Loucy (cell line): ENCODE measurements around the gene ACOXL.

Source experiments
- H2AFZ ChIP-seq: fragments of 200-600 bp; sonication (generic); 2 replicates; pipeline ENCODE4 v1.6.0; 2016; ENCODE audit warnings: antibody characterized with exemption, mild to moderate bottlenecking, low read length, moderate library complexity
- H3F3A ChIP-seq: fragments of 200-600 bp; 2 replicates; pipeline ENCODE4 v1.6.0; 2016; ENCODE audit warnings: antibody characterized with exemption, low read depth, mild to moderate bottlenecking
- H3K27me3 ChIP-seq: fragments of 200-600 bp; sonication (generic); 2 replicates; pipeline ENCODE4 v1.6.1; 2014; ENCODE audit warnings: low read length, mild to moderate bottlenecking; ENCODE audit not compliant: insufficient read depth, poor library complexity, severe bottlenecking
- H3K36me3 ChIP-seq: fragments of 200-600 bp; sonication (generic); 2 replicates; pipeline ENCODE4 v1.6.1; 2016; ENCODE audit warnings: low read length; ENCODE audit not compliant: insufficient read depth
- H3K4me1 ChIP-seq: fragments of 200-600 bp; sonication (generic); 2 replicates; pipeline ENCODE4 v1.5.1; 2014; ENCODE audit warnings: low read length, mild to moderate bottlenecking; ENCODE audit not compliant: insufficient read depth, poor library complexity, severe bottlenecking
- H3K4me2 ChIP-seq: fragments of 200-600 bp; sonication (generic); 2 replicates; pipeline ENCODE4 v1.6.0; 2014; ENCODE audit warnings: antibody characterized with exemption, low read length, low read depth, mild to moderate bottlenecking; ENCODE audit not compliant: poor library complexity, severe bottlenecking
- H3K4me3 ChIP-seq: fragments of 200-600 bp; sonication (generic); 2 replicates; pipeline ENCODE4 v1.5.1; 2014; ENCODE audit warnings: low read length, mild to moderate bottlenecking, mixed read lengths; ENCODE audit not compliant: poor library complexity, severe bottlenecking
- H3K79me2 ChIP-seq: fragments of 200-600 bp; sonication (generic); 2 replicates; pipeline ENCODE4 v1.6.1; 2014; ENCODE audit warnings: low read length; ENCODE audit not compliant: insufficient read depth
- H3K9ac ChIP-seq: fragments of 200-600 bp; sonication (generic); 2 replicates; pipeline ENCODE4 v1.6.0; 2014; ENCODE audit warnings: mild to moderate bottlenecking, low read depth, low read length, moderate library complexity; ENCODE audit not compliant: poor library complexity, severe bottlenecking
- H3K9me2 ChIP-seq: fragments of 200-600 bp; sonication (generic); replicated peaks from 2 replicates; pipeline ENCODE4 v1.6.1; 2016; ENCODE audit warnings: low read depth, low read length, mixed read lengths
- H3K9me3 ChIP-seq: fragments of 200-600 bp; sonication (generic); 2 replicates; pipeline ENCODE4 v1.6.1; 2014; ENCODE audit warnings: mild to moderate bottlenecking, antibody characterized with exemption, low read length, low read depth; ENCODE audit not compliant: insufficient read depth
- H4K20me1 ChIP-seq: fragments of 200-600 bp; sonication (generic); 2 replicates; pipeline ENCODE4 v1.6.0; 2014; ENCODE audit warnings: antibody characterized with exemption, low read length, mild to moderate bottlenecking; ENCODE audit not compliant: insufficient read depth, poor library complexity, severe bottlenecking
- CTCF ChIP-seq: fragments of 200-600 bp; sonication (generic); conservative IDR thresholded peaks from 2 replicates; pipeline ENCODE4 v1.5.1; 2014; ENCODE audit warnings: mild to moderate bottlenecking, antibody characterized with exemption, low read length
- EZH2phosphoT487 ChIP-seq: fragments of 200-600 bp; IDR thresholded peaks from 2 replicates; pipeline ENCODE4 v1.6.1; 2018; ENCODE audit warnings: antibody characterized with exemption, mild to moderate bottlenecking, moderate library complexity, borderline replicate concordance

ACOXL gene

DNA sequence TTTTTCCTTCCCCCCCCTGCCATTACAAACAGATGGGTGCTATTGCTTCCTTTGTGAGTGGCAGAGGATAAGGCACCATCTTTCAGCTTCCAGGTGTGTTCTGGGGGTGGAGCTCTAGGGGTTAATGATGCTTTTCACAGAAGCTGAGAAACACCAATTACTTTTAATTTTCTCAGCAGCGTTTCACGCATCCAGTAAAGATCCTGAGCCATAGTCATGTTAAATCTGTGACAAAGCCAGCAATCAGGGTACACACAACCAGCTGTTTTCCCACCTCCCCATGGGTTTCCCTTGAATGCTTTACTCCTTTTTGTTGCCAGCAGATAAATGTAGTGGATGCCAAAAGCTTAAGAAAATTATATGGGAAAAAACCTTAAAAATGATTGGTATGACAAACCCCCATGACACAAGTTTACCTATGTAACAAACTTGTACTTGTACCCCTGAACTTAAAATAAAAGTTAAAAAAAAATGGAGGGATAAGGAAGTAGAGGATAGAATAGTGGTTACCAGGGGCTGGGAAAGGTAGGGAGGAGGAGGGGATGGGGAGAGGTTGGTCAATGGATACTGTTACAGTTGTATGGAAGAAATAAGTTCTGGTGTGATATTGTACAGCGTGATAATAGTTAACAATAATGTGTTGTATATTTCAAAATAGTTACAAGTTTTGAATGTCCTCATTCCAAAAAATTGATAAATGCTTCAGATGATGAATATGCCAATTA, 70.0 kb downstream of the ACOXL start:
- H4K20me1 ChIP-seq: no peaks in the 10 kb centered on the region
- H2AFZ ChIP-seq: no peak overlapping the region
- no peaks in the 10 kb centered on the region for H3K79me2 ChIP-seq
- no peak overlapping the region for H3K9ac ChIP-seq
- TF ChIP-seq EZH2phosphoT487 (no peak), CTCF (no peak)
- H3K4me2 ChIP-seq: no peak overlapping the region
- H3K27me3 ChIP-seq: no peaks in the 10 kb centered on the region
- H3K9me2 ChIP-seq: no peaks in the 10 kb centered on the region
- H3F3A ChIP-seq: no peaks in the 10 kb centered on the region
- no peaks in the 10 kb centered on the region for H3K36me3 ChIP-seq
- peaks cover 17% of the 10 kb centered on the region for H3K4me1 ChIP-seq
- no peak overlapping the region for H3K4me3 ChIP-seq
- H3K9me3 ChIP-seq: no peaks in the 10 kb centered on the region

DNA sequence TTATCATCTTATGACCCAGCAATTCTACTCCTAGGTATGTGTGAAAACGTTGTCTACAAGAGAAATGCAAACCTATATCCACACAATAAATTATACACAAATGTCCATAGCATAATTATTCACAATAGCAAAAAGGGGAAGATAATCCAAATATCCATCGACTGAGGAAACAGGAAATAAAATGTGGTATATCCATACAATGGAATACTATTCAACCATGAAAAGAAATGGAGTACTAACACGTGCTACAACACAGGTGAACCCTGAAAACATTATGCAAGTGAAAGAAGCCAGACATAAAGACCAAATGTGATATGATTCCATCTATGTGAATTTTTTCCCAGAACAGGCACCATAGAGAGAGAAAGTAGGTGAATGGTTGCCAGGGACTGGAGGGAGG, 72.1 kb downstream of the ACOXL start:
- H4K20me1 ChIP-seq: no peaks in the 10 kb centered on the region
- no peak for TF ChIP-seq CTCF
- no peak for TF ChIP-seq EZH2phosphoT487
- H3K9me2 ChIP-seq: no peaks in the 10 kb centered on the region
- no peak overlapping the region for H2AFZ ChIP-seq
- no peaks in the 10 kb centered on the region for H3K9me3 ChIP-seq
- H3K27me3 ChIP-seq: no peaks in the 10 kb centered on the region
- H3K9ac ChIP-seq: no peak overlapping the region
- no peak overlapping the region for H3K4me3 ChIP-seq
- peaks cover 17% of the 10 kb centered on the region for H3K4me1 ChIP-seq
- H3K4me2 ChIP-seq: peak overlapping the region; percentile 37
- no peaks in the 10 kb centered on the region for H3F3A ChIP-seq
- no peaks in the 10 kb centered on the region for H3K79me2 ChIP-seq
- H3K36me3 ChIP-seq: no peaks in the 10 kb centered on the region

- TF ChIP-seq CTCF (no peak), EZH2phosphoT487 (no peak)
- Histone ChIP-seq H3K9ac (no peak overlapping the region), H3K4me3 (no peak overlapping the region), H3K4me1 (peaks cover 17% of the 10 kb centered on the region), H4K20me1 (no peaks in the 10 kb centered on the region), H3K9me2 (no peaks in the 10 kb centered on the region), H3K79me2 (no peaks in the 10 kb centered on the region), H3F3A (no peaks in the 10 kb centered on the region), H2AFZ (no peak overlapping the region), H3K4me2 (peak overlapping the region; percentile 37), H3K27me3 (no peaks in the 10 kb centered on the region), H3K36me3 (no peaks in the 10 kb centered on the region), H3K9me3 (no peaks in the 10 kb centered on the region)
Measured at GRCh38 chr2:110804915-110805314, 72.5 kb downstream of the ACOXL start.
